ENCODE data around the gene ZDHHC12.

GRCh38 chr9:128750926-128751595 is 27.1 kb upstream of the ZDHHC12 start:
- TF ChIP-seq, protein P1, sequence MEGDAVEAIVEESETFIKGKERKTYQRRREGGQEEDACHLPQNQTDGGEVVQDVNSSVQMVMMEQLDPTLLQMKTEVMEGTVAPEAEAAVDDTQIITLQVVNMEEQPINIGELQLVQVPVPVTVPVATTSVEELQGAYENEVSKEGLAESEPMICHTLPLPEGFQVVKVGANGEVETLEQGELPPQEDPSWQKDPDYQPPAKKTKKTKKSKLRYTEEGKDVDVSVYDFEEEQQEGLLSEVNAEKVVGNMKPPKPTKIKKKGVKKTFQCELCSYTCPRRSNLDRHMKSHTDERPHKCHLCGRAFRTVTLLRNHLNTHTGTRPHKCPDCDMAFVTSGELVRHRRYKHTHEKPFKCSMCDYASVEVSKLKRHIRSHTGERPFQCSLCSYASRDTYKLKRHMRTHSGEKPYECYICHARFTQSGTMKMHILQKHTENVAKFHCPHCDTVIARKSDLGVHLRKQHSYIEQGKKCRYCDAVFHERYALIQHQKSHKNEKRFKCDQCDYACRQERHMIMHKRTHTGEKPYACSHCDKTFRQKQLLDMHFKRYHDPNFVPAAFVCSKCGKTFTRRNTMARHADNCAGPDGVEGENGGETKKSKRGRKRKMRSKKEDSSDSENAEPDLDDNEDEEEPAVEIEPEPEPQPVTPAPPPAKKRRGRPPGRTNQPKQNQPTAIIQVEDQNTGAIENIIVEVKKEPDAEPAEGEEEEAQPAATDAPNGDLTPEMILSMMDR (IDR thresholded peaks at IDR 0.05): no peak
- TF ChIP-seq POLR2A (IDR thresholded peaks at IDR 0.05): no peak
- no peak for TF ChIP-seq POLR2AphosphoS5 (IDR thresholded peaks at IDR 0.05)
- TF ChIP-seq EP300 (IDR thresholded peaks at IDR 0.05): no peak

Data from upper lobe of left lung (tissue), 4 donors.